Thyroid gland (tissue), 4 donors: Measurements from ENCODE around the gene SH3TC2. TPM values are rescaled to one million over a fixed set of nuclear protein-coding genes. Genes with fewer than 3 reads are reported as not detected.

ENCODE experiments used
- DNase-seq, 2 donors: peaks; one replicate each; pipeline ENCODE4 v3.0.0-alpha.2; 2019
- H3K27ac ChIP-seq, 3 donors: fragments of 200-600 bp; sonication (generic); 1 replicate in 2 of 3; 2 replicates in 1 of 3; pipeline ENCODE4 v1.5.1; 2016 to 2019; ENCODE audit warnings: mild to moderate bottlenecking in 1 of 3, moderate library complexity in 1 of 3
- H3K27me3 ChIP-seq: fragments of 200-600 bp; sonication (generic); one replicate; pipeline ENCODE4 v1.5.1; 2019
- H3K36me3 ChIP-seq, 2 donors: fragments of 200-600 bp; sonication (generic); one replicate each; pipeline ENCODE4 v1.5.1; 2016 to 2019
- H3K4me1 ChIP-seq, 2 donors: fragments of 200-600 bp; sonication (generic); one replicate each; pipeline ENCODE4 v1.5.1; 2017 to 2019
- H3K4me3 ChIP-seq, 3 donors: fragments of 200-600 bp; sonication (generic); replicated peaks in 1 of 3; 1 replicate in 2 of 3; 2 replicates in 1 of 3; pipeline ENCODE4 v1.5.1; 2016; ENCODE audit warnings: mild to moderate bottlenecking in 1 of 3
- H3K9me3 ChIP-seq: fragments of 200-600 bp; sonication (generic); one replicate; pipeline ENCODE4 v1.5.1; 2017
- CTCF ChIP-seq, 6 experiments: fragments of 200-600 bp in 3 of 6; fragments of 450-650 bp in 3 of 6; sonication (generic) in 3 of 6; IDR thresholded peaks; one replicate each; pipeline ENCODE4 v1.5.1; 2016 to 2019; ENCODE audit warnings: antibody characterized with exemption in 6 of 6, mild to moderate bottlenecking in 2 of 6, inconsistent platforms in 1 of 6, moderate library complexity in 1 of 6
- POLR2A ChIP-seq, 2 donors: fragments of 450-650 bp; IDR thresholded peaks; one replicate each; pipeline ENCODE4 v1.6.1; 2017; ENCODE audit warnings: antibody characterized with exemption in 2 of 2, mild to moderate bottlenecking in 2 of 2, moderate library complexity in 1 of 2
- WGBS, 2 donors: methylation state at CpG; one replicate each; pipeline ENCODE4 v1.1.5; 2017; 5-methylcytosine and 5-hydroxymethylcytosine counted together
- intact Hi-C: fragments of 100-400 bp; cut with DNase I; formaldehyde crosslinking; loops from one replicate; pipeline ENCODE4 v1.15.1; 2023
- total RNA-seq, 4 donors: library from RNA; depleted of rRNA; stranded (reverse); fragments of >200 nt; gene quantifications; one replicate each; pipeline ENCODE4 v1.2.3, GENCODE V29; 2016

SH3TC2 gene
- total RNA-seq, 4 donors from 2014 or later: 0.83 to 2.0 (median 1.5) TPM

GRCh38 chr5:149014571-149015031 is 48.3 kb downstream of the SH3TC2 start:
- no peak overlapping the region for H3K4me3 ChIP-seq
- intact Hi-C loops: no loop called here
- no peaks in the 10 kb centered on the region for H3K9me3 ChIP-seq
- WGBS, 2 donors: 85 to 91% methylated on average over 2 of the region's 2 CpGs
- H3K4me1 ChIP-seq: no peaks in the 10 kb centered on the region
- no peak for DNase-seq
- no peak overlapping the region for H3K27ac ChIP-seq
- no peak for TF ChIP-seq CTCF (IDR thresholded peaks at IDR 0.05)
- no peak for TF ChIP-seq POLR2A (IDR thresholded peaks at IDR 0.05)
- no peaks in the 10 kb centered on the region for H3K27me3 ChIP-seq
- H3K36me3 ChIP-seq: no peaks in the 10 kb centered on the region

DNA sequence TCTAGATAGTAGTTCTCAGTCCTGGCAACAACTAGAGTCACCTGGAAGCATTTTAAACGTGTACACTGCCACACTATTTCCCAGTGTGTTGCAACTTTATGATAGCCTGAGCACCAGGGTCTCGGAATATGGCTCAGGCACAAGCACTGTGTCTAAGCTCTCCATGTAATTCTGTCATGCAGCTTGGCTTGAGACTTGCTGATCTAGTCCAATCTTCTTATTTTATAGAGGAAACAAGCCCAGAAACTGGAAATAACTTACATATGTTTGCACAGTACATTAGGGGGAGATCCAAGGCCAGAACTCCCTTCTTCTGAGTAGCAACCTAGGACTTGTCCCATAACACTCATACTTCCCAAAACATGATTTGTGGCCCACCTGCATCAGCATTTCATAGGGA is 49.1 kb downstream of the SH3TC2 start:
- 59 to 79% methylated on average over 2 of the region's 2 CpGs for WGBS, 2 donors
- DNase-seq: no peak
- intact Hi-C loops: no loop called here

GRCh38 chr5:149012350-149012749 is 50.5 kb downstream of the SH3TC2 start:
- WGBS, 2 donors: 89 to 93% methylated on average over 5 of the region's 5 CpGs
- no peak for DNase-seq
- no peaks in the 10 kb centered on the region for H3K27me3 ChIP-seq
- TF ChIP-seq CTCF (IDR thresholded peaks at IDR 0.05) (no peak), POLR2A (IDR thresholded peaks at IDR 0.05) (no peak)
- H3K27ac ChIP-seq: no peak overlapping the region
- no peaks in the 10 kb centered on the region for H3K9me3 ChIP-seq
- H3K36me3 ChIP-seq: no peaks in the 10 kb centered on the region
- no peak overlapping the region for H3K4me3 ChIP-seq
- intact Hi-C loops: no loop called here
- H3K4me1 ChIP-seq: no peaks in the 10 kb centered on the region

More for the DNA sequence above, 49.1 kb downstream of the SH3TC2 start:
- Histone ChIP-seq H3K9me3 (no peaks in the 10 kb centered on the region), H3K27ac (no peak overlapping the region), H3K27me3 (no peaks in the 10 kb centered on the region), H3K36me3 (no peaks in the 10 kb centered on the region), H3K4me3 (no peak overlapping the region), H3K4me1 (no peaks in the 10 kb centered on the region)
- TF ChIP-seq POLR2A (IDR thresholded peaks at IDR 0.05): no peak
- TF ChIP-seq CTCF (IDR thresholded peaks at IDR 0.05): no peak

GRCh38 chr5:149011728-149012127 is 51.1 kb downstream of the SH3TC2 start:
- no peaks in the 10 kb centered on the region for H3K36me3 ChIP-seq
- no peaks in the 10 kb centered on the region for H3K9me3 ChIP-seq
- 92 to 93% methylated on average over 2 of the region's 2 CpGs for WGBS, 2 donors
- H3K4me3 ChIP-seq: no peak overlapping the region
- intact Hi-C loops: no loop called here
- no peaks in the 10 kb centered on the region for H3K4me1 ChIP-seq
- H3K27me3 ChIP-seq: no peaks in the 10 kb centered on the region
- TF ChIP-seq CTCF (IDR thresholded peaks at IDR 0.05) (no peak), POLR2A (IDR thresholded peaks at IDR 0.05) (no peak)
- no peak for DNase-seq
- H3K27ac ChIP-seq: no peak overlapping the region

- WGBS, 2 donors: 64 to 85% methylated on average over 3 of the region's 3 CpGs
- TF ChIP-seq POLR2A (IDR thresholded peaks at IDR 0.05) (no peak), CTCF (IDR thresholded peaks at IDR 0.05) (no peak)
- no peak for DNase-seq
- intact Hi-C loops: no loop called here
- Histone ChIP-seq H3K27ac (no peak overlapping the region), H3K27me3 (no peaks in the 10 kb centered on the region), H3K4me1 (no peaks in the 10 kb centered on the region), H3K36me3 (no peaks in the 10 kb centered on the region), H3K9me3 (no peaks in the 10 kb centered on the region), H3K4me3 (no peak overlapping the region)
These were observed 51.8 kb downstream of the SH3TC2 start for GRCh38 chr5:149011084-149011483.
